ENCODE data around the gene PRKG1. TPM values are rescaled to one million over a fixed set of nuclear protein-coding genes. Genes with fewer than 3 reads are reported as not detected.

Gene PRKG1
- total RNA-seq, 4 donors from 2014 or later = 1.2 to 6.5 (median 2.7) TPM

- DNase-seq (ENCODE audit: low spot score in 2 of 2) = no peak
- no peaks in the 10 kb centered on the region for H3K9me3 ChIP-seq
- 83% methylated on average over 1 of the region's 1 CpG for WGBS
- TF ChIP-seq CTCF (IDR thresholded peaks at IDR 0.05) = no peak
- TF ChIP-seq POLR2AphosphoS5 (IDR thresholded peaks at IDR 0.05) = no peak
- no peak for TF ChIP-seq POLR2A (IDR thresholded peaks at IDR 0.05)
- no peak for TF ChIP-seq EP300 (IDR thresholded peaks at IDR 0.05)
- no peaks in the 10 kb centered on the region for H3K4me1 ChIP-seq
- no peak overlapping the region for H3K27ac ChIP-seq
- H3K36me3 ChIP-seq = no peaks in the 10 kb centered on the region
- no peaks in the 10 kb centered on the region for H3K27me3 ChIP-seq
- no peak overlapping the region for H3K4me3 ChIP-seq
Observed at GRCh38 chr10:52322936-52323335, 1248.6 kb downstream of the PRKG1 start.

GRCh38 chr10:52326382-52326781 lies 1252.1 kb downstream of the PRKG1 start:
- TF ChIP-seq POLR2AphosphoS5 (IDR thresholded peaks at IDR 0.05) (no peak), POLR2A (IDR thresholded peaks at IDR 0.05) (no peak), CTCF (IDR thresholded peaks at IDR 0.05) (no peak), EP300 (IDR thresholded peaks at IDR 0.05) (no peak)
- Histone ChIP-seq H3K27me3 (no peaks in the 10 kb centered on the region), H3K4me3 (no peak overlapping the region), H3K36me3 (no peaks in the 10 kb centered on the region), H3K9me3 (no peaks in the 10 kb centered on the region), H3K4me1 (no peaks in the 10 kb centered on the region), H3K27ac (no peak overlapping the region)
- WGBS = 67% methylated on average over 2 of the region's 2 CpGs
- no peak for DNase-seq (ENCODE audit: low spot score in 2 of 2)

- DNase-seq (ENCODE audit: low spot score in 2 of 2) = no peak
- 87% methylated on average over 3 of the region's 3 CpGs for WGBS
- no peaks in the 10 kb centered on the region for H3K4me1 ChIP-seq
- H3K36me3 ChIP-seq = no peaks in the 10 kb centered on the region
- no peak overlapping the region for H3K27ac ChIP-seq
- no peak overlapping the region for H3K4me3 ChIP-seq
- no peak for TF ChIP-seq EP300 (IDR thresholded peaks at IDR 0.05)
- TF ChIP-seq POLR2AphosphoS5 (IDR thresholded peaks at IDR 0.05) = no peak
- TF ChIP-seq CTCF (IDR thresholded peaks at IDR 0.05) = no peak
- TF ChIP-seq POLR2A (IDR thresholded peaks at IDR 0.05) = no peak
- no peaks in the 10 kb centered on the region for H3K27me3 ChIP-seq
- no peaks in the 10 kb centered on the region for H3K9me3 ChIP-seq
Observed at GRCh38 chr10:52331638-52332364, 1257.5 kb downstream of the PRKG1 start.

- Histone ChIP-seq H3K9me3 (no peaks in the 10 kb centered on the region), H3K36me3 (no peaks in the 10 kb centered on the region), H3K4me1 (no peaks in the 10 kb centered on the region), H3K4me3 (no peak overlapping the region), H3K27me3 (no peaks in the 10 kb centered on the region), H3K27ac (no peak overlapping the region)
- no peak for DNase-seq (ENCODE audit: low spot score in 2 of 2)
- TF ChIP-seq POLR2AphosphoS5 (IDR thresholded peaks at IDR 0.05) (no peak), EP300 (IDR thresholded peaks at IDR 0.05) (no peak), POLR2A (IDR thresholded peaks at IDR 0.05) (no peak), CTCF (IDR thresholded peaks at IDR 0.05) (no peak)
- 86% methylated on average over 5 of the region's 5 CpGs for WGBS
Observed at GRCh38 chr10:52332815-52333214, 1258.5 kb downstream of the PRKG1 start.

- WGBS = 80% methylated on average over 1 of the region's 1 CpG
- H3K9me3 ChIP-seq = no peaks in the 10 kb centered on the region
- no peak overlapping the region for H3K4me3 ChIP-seq
- no peak overlapping the region for H3K27ac ChIP-seq
- no peak for TF ChIP-seq CTCF (IDR thresholded peaks at IDR 0.05)
- TF ChIP-seq POLR2AphosphoS5 (IDR thresholded peaks at IDR 0.05) = no peak
- no peak for TF ChIP-seq EP300 (IDR thresholded peaks at IDR 0.05)
- no peak for TF ChIP-seq POLR2A (IDR thresholded peaks at IDR 0.05)
- H3K36me3 ChIP-seq = no peaks in the 10 kb centered on the region
- no peaks in the 10 kb centered on the region for H3K27me3 ChIP-seq
- no peak for DNase-seq (ENCODE audit: low spot score in 2 of 2)
- H3K4me1 ChIP-seq = no peaks in the 10 kb centered on the region
Observed at GRCh38 chr10:52334595-52334994, 1260.3 kb downstream of the PRKG1 start.
